Measurements from ENCODE around the gene TGFA.

Gene TGFA

DNA sequence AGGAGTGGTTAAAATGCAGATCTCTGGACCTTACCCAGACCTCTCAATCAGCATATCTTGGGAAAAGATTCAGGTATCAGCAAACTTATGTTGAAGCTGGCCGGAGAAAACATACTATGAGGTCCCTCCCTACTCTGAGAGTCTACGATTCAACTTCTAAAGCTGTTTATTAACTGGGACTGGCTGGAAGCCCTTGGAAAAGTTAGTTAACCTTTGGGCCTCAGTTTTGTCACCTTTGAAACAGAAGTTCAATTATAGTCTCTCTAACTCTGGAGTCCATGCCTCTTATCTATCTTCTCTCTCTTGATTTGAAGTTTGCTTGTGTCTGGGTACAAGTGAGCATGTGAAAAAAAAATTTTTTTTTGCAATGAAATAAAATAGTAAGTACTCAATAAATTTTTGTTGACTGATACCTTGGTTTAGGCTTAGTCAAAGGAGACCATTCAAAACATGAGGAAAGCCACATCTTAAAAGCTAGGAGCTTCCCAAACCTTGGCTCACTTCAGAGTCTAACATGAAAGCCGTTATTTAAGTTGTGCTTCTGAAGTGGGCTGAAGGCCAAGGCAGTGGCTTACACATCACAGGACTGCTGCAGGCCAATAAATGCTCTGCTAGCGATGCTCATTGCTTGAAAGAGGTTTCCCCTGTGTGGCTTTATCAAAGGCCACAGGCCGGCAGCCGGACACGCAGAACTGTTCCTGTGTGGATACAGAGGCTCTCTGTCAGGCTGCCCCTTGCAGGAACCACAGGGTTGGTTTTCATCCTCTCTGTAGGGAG, 141.1 kb downstream of the TGFA start:
- no peak for DNase-seq

DNA sequence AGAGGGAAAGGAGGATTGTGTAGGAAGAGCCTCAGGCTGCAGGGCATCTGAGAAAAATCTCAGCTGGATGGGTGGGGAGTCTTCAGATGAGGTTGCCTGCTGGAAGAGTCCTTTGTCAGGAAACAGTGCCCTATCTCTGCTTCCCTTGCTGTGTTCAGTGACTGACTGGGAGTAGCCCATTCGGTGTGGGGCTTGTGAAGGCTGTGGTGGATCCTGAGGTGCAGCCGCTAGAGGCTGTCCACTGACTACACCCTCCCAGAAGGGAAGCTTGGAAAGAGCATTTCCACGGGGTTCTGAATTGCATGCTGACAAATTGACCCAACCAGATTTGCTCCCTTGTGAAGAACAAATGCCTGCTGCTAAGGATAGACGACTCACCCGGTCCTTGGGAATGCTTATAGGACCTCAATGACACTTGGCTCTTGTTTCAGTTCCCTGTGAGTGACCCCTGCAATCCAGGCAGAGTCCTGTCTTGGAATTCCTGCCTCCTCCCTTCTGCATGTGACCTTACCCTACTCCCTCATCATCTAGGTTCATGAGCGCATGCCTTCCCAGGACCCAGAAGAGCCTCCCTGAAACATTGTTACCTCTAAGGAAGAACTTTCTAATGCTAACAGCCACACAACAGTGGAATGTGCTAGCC, 142.0 kb downstream of the TGFA start:
- no peak for DNase-seq

DNA sequence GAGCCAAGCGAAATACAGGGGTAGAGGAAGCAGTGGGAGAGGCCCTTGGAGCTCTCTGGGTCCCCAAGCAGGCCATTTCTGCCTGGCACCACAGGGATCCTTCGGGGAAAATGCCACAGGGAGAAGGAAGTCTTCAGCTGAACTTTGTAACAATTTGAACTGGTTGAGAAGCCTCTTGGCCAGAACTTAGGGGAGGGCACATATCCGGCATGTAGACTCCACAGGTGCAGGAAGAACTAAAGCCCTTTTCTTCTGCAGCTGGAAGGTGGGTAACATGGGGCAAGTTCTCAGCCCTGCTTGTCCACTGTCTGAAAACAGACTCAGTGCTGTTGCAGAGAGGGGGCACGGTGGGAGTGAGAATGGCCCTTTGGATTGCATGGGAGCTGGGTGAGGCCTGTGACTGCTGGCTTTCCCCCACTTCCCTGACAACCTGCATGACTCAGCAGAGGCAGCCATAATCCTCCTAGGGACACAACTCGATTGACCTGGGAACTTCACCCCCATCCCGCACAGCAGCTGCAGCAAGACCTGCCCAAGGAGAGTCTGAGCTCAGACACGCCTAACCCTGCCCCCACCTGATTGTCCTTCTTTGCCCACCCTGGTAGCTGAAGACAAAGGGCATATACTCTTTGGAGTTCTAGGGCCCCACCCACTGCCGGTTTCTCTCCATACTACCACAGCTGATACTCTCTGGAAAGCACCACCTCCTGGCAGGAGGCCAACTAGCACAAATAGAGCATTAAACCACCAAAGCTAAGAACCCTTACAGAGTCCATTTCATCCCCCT, 150.2 kb downstream of the TGFA start:
- DNase-seq = no peak

DNA sequence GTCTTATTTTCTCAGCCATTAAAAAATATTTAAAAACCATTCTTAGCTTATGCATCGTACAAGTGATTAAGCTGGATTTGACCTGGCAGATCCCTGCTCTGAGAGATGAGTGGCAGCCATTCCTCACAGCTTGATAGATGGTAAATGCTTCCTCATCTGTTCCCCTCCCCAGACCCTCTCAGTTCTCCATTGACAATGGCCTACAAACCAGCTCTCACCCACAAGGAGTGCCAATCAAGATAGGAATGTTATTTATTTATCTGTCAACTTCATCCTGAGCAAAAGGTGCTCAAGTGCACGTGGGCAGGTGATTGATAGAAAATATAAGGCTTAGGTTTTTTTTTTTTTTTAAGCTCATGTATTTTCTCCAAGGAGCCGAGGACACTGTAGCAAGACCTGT, 153.1 kb downstream of the TGFA start:
- DNase-seq = no peak

DNA sequence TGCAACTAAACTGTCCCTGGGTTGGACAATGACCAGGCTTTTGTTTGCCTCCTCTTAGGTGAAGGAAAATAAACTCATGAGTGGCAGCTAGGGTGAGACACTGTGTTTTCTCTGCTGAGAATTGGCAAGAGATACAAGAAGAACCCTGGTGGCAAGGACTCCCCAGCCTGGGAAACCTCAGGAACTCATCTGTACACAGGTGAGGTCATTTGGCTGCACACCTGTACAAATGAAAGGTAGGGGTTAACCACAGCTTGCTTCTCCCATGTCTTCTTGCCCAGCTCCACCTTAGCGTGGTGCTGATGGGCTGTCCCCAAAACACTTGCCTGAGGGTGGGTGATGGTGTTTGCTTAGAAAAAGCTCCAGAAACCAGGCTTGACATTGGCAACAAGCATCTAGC, 154.6 kb downstream of the TGFA start:
- DNase-seq = no peak
